Sigmoid colon (tissue), 4 donors: ENCODE measurements around the gene MMADHC.

Source experiments
- CTCF ChIP-seq, 4 experiments: fragments of 450-650 bp in 3 of 4; fragments of 200-600 bp in 1 of 4; IDR thresholded peaks; one replicate each; pipeline ENCODE4 v1.5.1; 2016 to 2019; ENCODE audit warnings: antibody characterized with exemption in 4 of 4, mild to moderate bottlenecking in 3 of 4, moderate library complexity in 2 of 4
- POLR2A ChIP-seq, 2 donors: fragments of 450-650 bp; IDR thresholded peaks; one replicate each; pipeline ENCODE4 v1.6.1; 2016; ENCODE audit warnings: antibody characterized with exemption in 2 of 2, mild to moderate bottlenecking in 2 of 2, moderate library complexity in 2 of 2
- POLR2AphosphoS5 ChIP-seq, 4 donors: sonication (generic); formaldehyde crosslinking; IDR thresholded peaks; one replicate each; pipeline ENCODE4 v1.6.1; 2017; ENCODE audit warnings: antibody characterized with exemption in 4 of 4

GRCh38 chr2:149572102-149572953 lies 15.2 kb downstream of the MMADHC start:
- no peak for TF ChIP-seq CTCF (IDR thresholded peaks at IDR 0.05)
- no peak for TF ChIP-seq POLR2AphosphoS5 (IDR thresholded peaks at IDR 0.05)
- TF ChIP-seq POLR2A (IDR thresholded peaks at IDR 0.05): no peak
